ENCODE results near the gene CLSTN3. TPM values are rescaled to one million over a fixed set of nuclear protein-coding genes. Genes with fewer than 3 reads are reported as not detected.
A peak's percentile ranks its signal among the peaks of the same experiment; 100 is the strongest.

Gene CLSTN3
- total and polyA plus RNA-seq, 9 of the 15 experiments (the other 6 are each of a cell fraction or from before 2014, with no cell fraction given): 0.08 to 23.2 (median 11.0) TPM

GRCh38 chr12:7122811-7123769 is 7.1 kb upstream of the CLSTN3 start:
- H4K20me1 ChIP-seq (replicated peaks; ENCODE audit: control insufficient read depth, insufficient read depth, low read length): no peaks in the 10 kb centered on the region
- peak overlapping the region; percentile 14 for H2AFZ ChIP-seq (ENCODE audit: low read depth, low read length)
- H3K4me1 ChIP-seq (replicated peaks in 1 of 2; ENCODE audit: control insufficient read depth in 2 of 2, insufficient read depth in 2 of 2, low read length in 2 of 2): peaks cover 51 to 64% of the 10 kb centered on the region in 2 experiments
- in situ Hi-C loops (cut with MboI): no loop called here
- BruUV-seq (replicated peaks): no TSS peak
- ChIA-PET POLR2A (interaction anchor here (0.7 to 1.7 kb wide), 5 partner anchors 10 to 179 kb away, joined by 3 to 7 read pairs (median 4); partner anchors contain the start of genes C12orf57 and RNU7-1), CTCF (ENCODE audit: low intra/inter-chr PET ratio) (no interaction called here)
- ATAC-seq (peak; percentile 86), DNase-seq (ENCODE audit: extremely low read depth in 1 of 4, low spot score in 3 of 4) (peak; percentile 76 to 94 (median 83)), FAIRE-seq (peak; percentile 99)
- H3K9me3 ChIP-seq (replicated peaks; ENCODE audit: control insufficient read depth, insufficient read depth, low read depth, low read length): no peaks in the 10 kb centered on the region
- H3K9me1 ChIP-seq (ENCODE audit: control insufficient read depth, insufficient read depth, low read length): no peaks in the 10 kb centered on the region
- no peak overlapping the region for H3K4me3 ChIP-seq
- H3K4me2 ChIP-seq (ENCODE audit: insufficient read depth, low read length): peak overlapping the region; percentile 40
- H3K27ac ChIP-seq (ENCODE audit: extremely low read depth, low read depth, low read length): peak overlapping the region; percentile 88
- H3K27me3 ChIP-seq (ENCODE audit: control insufficient read depth in 2 of 2, insufficient read depth in 2 of 2, low read length in 2 of 2): no peaks in the 10 kb centered on the region
- 0 out of 3 replicates have a peak, but pooled peaks cover 4% of the 10 kb centered on the region for H3K36me3 ChIP-seq (ENCODE audit: control insufficient read depth, insufficient read depth, low read length)
- intact Hi-C loops (cut with micrococcal nuclease): loop anchor here (5.0 kb wide), 1 partner anchor 64 kb away; the partner anchor contains the start of gene PEX5
- WGBS (ENCODE audit: insufficient coverage, low coverage, missing lambda C conversion rate): 13% methylated on average over 6 of the region's 7 CpGs
- peaks cover 11% of the 10 kb centered on the region for H3K79me2 ChIP-seq (ENCODE audit: control insufficient read depth, insufficient read depth, low read length)
- peak overlapping the region; percentile 15 to 35; a peak in 3 of 4 replicates for H3K9ac ChIP-seq (ENCODE audit: insufficient read depth in 1 of 2, low read depth in 2 of 2, low read length in 2 of 2)
- no peak for TF ChIP-seq RBM22 (IDR thresholded peaks at IDR 0.05; ENCODE audit: low read depth, low read length, poor library complexity, severe bottlenecking)
- no peak for TF ChIP-seq CTCF (IDR thresholded peaks at IDR 0.05 in 2 of 3, conservative IDR thresholded peaks at IDR 0.05 in 1 of 3; ENCODE audit: insufficient read depth in 2 of 3, low read depth in 1 of 3, low read length in 3 of 3)
- TF ChIP-seq TARDBP (IDR thresholded peaks at IDR 0.05): no peak
- no peak for TF ChIP-seq PHB (CRISPR knock-in tag; IDR thresholded peaks at IDR 0.05)
- peak; percentile 33; the same call in 1 of the 2 replicates for TF ChIP-seq EP400 (IDR thresholded peaks at IDR 0.05)
- TF ChIP-seq BCOR (IDR thresholded peaks at IDR 0.05): no peak
- no peak for TF ChIP-seq ZBTB40 (IDR thresholded peaks at IDR 0.05)
- no peak for TF ChIP-seq ZBTB40 (CRISPR knock-in tag; IDR thresholded peaks at IDR 0.05)
- peak; percentile 72 for TF ChIP-seq GATA2 (CRISPR knock-in tag; IDR thresholded peaks at IDR 0.05)
- TF ChIP-seq ZNF584 (CRISPR knock-in tag; IDR thresholded peaks at IDR 0.05; ENCODE audit: low read depth): no peak

All from K562 (cell line).